ENCODE results near the gene CFAP74. TPM values are rescaled to one million over a fixed set of nuclear protein-coding genes. Genes with fewer than 3 reads are reported as not detected.

CFAP74 gene
- polyA plus RNA-seq, 1 donor (not counting 4 experiments of a cell fraction or from before 2014, with no cell fraction given): not detected

DNA sequence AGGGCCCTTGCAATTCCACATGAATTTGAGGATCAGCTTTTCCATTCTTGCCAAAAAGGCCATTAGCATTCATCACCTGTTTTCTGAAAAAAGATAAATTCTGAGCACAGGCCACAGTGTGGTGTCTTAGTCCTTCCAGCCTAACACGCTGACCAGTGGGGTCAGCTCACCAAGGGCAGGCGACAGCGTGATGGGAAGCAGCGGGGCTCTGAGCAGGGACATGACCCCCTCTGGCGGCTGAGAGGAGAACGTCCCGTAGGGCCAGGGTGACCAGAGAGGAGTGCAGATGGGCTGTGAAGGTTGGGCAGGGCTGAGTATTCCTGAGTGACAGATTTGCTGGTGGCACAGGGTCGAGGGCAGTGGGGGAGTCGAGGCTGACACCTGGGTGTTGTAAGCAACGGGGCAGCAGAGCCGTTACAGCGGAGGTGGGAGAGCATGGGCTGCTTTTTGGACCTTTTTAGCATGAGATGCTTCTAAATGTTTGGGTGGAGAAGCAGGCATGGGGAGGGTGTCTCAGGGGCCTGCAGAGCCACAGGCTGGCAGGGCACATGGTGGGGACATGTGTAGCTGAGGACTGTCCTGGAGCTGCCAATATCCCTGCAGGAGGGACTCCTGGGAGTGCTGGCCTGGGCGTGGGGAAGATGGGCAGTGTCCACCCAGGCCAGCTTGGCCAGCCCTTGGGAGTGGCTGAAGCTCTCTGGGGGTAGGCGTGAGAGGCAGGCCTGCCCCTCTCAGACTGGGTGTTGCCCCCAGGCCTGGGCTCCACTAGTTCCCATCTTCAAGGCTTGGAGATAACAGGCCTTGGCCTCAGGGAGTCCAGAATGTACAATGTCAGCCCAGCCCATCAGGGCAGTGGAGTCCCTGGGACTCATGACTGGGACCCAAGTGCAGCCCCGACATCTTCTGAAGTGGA, 97.1 kb downstream of the CFAP74 start:
- Histone ChIP-seq H3K9ac (ENCODE audit: control insufficient read depth, extremely low read depth, insufficient read depth, low read length) (peak overlapping the region; percentile 54), H4K20me1 (ENCODE audit: control insufficient read depth, extremely low read depth, insufficient read depth, low read length) (no peaks in the 10 kb centered on the region), H3K4me2 (ENCODE audit: control insufficient read depth, extremely low read depth, insufficient read depth, low read depth, low read length) (no peak overlapping the region), H3K79me2 (ENCODE audit: control insufficient read depth, insufficient read depth, low read length) (no peaks in the 10 kb centered on the region), H3K4me3 (ENCODE audit: control insufficient read depth in 2 of 3, extremely low read depth in 1 of 3, insufficient read depth in 2 of 3, low read depth in 1 of 3, low read length in 3 of 3) (no peak overlapping the region), H3K9me3 (ENCODE audit: control insufficient read depth, low read depth, low read length) (no peaks in the 10 kb centered on the region), H3K27me3 (ENCODE audit: control insufficient read depth, extremely low read depth, insufficient read depth, low read length) (peaks cover 3% of the 10 kb centered on the region), H2AFZ (ENCODE audit: control insufficient read depth, low read length) (no peak overlapping the region), H3K9me1 (ENCODE audit: control insufficient read depth, extremely low read depth, insufficient read depth, low read length) (no peaks in the 10 kb centered on the region), H3K4me1 (ENCODE audit: control insufficient read depth, extremely low read depth, insufficient read depth, low read length) (peaks cover 19% of the 10 kb centered on the region), H3K36me3 (ENCODE audit: control insufficient read depth in 2 of 2, extremely low read depth in 1 of 2, insufficient read depth in 2 of 2, low read length in 2 of 2) (no peaks in the 10 kb centered on the region), H3K27ac (ENCODE audit: control insufficient read depth, insufficient read depth, low read length) (peak overlapping the region; percentile 85)
- FAIRE-seq: peak; percentile 55
- no peak for TF ChIP-seq EZH2 (IDR thresholded peaks at IDR 0.05; ENCODE audit: low read length)
- TF ChIP-seq, protein P1, sequence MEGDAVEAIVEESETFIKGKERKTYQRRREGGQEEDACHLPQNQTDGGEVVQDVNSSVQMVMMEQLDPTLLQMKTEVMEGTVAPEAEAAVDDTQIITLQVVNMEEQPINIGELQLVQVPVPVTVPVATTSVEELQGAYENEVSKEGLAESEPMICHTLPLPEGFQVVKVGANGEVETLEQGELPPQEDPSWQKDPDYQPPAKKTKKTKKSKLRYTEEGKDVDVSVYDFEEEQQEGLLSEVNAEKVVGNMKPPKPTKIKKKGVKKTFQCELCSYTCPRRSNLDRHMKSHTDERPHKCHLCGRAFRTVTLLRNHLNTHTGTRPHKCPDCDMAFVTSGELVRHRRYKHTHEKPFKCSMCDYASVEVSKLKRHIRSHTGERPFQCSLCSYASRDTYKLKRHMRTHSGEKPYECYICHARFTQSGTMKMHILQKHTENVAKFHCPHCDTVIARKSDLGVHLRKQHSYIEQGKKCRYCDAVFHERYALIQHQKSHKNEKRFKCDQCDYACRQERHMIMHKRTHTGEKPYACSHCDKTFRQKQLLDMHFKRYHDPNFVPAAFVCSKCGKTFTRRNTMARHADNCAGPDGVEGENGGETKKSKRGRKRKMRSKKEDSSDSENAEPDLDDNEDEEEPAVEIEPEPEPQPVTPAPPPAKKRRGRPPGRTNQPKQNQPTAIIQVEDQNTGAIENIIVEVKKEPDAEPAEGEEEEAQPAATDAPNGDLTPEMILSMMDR (optimal IDR thresholded peaks at IDR 0.05 in 1 of 3, IDR thresholded peaks at IDR 0.05 in 1 of 3, conservative IDR thresholded peaks at IDR 0.05 in 1 of 3; ENCODE audit: extremely low read depth in 1 of 3, insufficient read depth in 2 of 3, low read length in 3 of 3): peak; percentile 90 to 99 (median 93)
- no peak for DNase-seq (ENCODE audit: low read depth, low spot score)
- dilution Hi-C loops (cut with MboI; ENCODE audit: extremely low pct_ligation_motif_present, low sequenced_read_pairs): no loop called here

GRCh38 chr1:1903224-1903623, 100.4 kb downstream of the CFAP74 start:
- Histone ChIP-seq H3K79me2 (ENCODE audit: control insufficient read depth, insufficient read depth, low read length) (no peaks in the 10 kb centered on the region), H4K20me1 (ENCODE audit: control insufficient read depth, extremely low read depth, insufficient read depth, low read length) (no peaks in the 10 kb centered on the region), H3K9ac (ENCODE audit: control insufficient read depth, extremely low read depth, insufficient read depth, low read length) (no peak overlapping the region), H3K4me2 (ENCODE audit: control insufficient read depth, extremely low read depth, insufficient read depth, low read depth, low read length) (no peak overlapping the region), H3K27ac (ENCODE audit: control insufficient read depth, insufficient read depth, low read length) (no peak overlapping the region), H3K9me3 (ENCODE audit: control insufficient read depth, low read depth, low read length) (no peaks in the 10 kb centered on the region), H3K4me3 (ENCODE audit: control insufficient read depth in 2 of 3, extremely low read depth in 1 of 3, insufficient read depth in 2 of 3, low read depth in 1 of 3, low read length in 3 of 3) (no peak overlapping the region), H3K9me1 (ENCODE audit: control insufficient read depth, extremely low read depth, insufficient read depth, low read length) (no peaks in the 10 kb centered on the region), H3K4me1 (ENCODE audit: control insufficient read depth, extremely low read depth, insufficient read depth, low read length) (peaks cover 18% of the 10 kb centered on the region), H2AFZ (ENCODE audit: control insufficient read depth, low read length) (no peak overlapping the region), H3K27me3 (ENCODE audit: control insufficient read depth, extremely low read depth, insufficient read depth, low read length) (peaks cover 6% of the 10 kb centered on the region), H3K36me3 (ENCODE audit: control insufficient read depth in 2 of 2, extremely low read depth in 1 of 2, insufficient read depth in 2 of 2, low read length in 2 of 2) (no peaks in the 10 kb centered on the region)
- TF ChIP-seq EZH2 (IDR thresholded peaks at IDR 0.05; ENCODE audit: low read length): no peak
- TF ChIP-seq, protein P1 (optimal IDR thresholded peaks at IDR 0.05 in 1 of 3, IDR thresholded peaks at IDR 0.05 in 1 of 3, conservative IDR thresholded peaks at IDR 0.05 in 1 of 3; ENCODE audit: extremely low read depth in 1 of 3, insufficient read depth in 2 of 3, low read length in 3 of 3): no peak
- DNase-seq (ENCODE audit: low read depth, low spot score) (no peak), FAIRE-seq (no peak)
- dilution Hi-C loops (cut with MboI; ENCODE audit: extremely low pct_ligation_motif_present, low sequenced_read_pairs): no loop called here
